ENCODE measurements around the gene PLK3. TPM values are rescaled to one million over a fixed set of nuclear protein-coding genes. Genes with fewer than 3 reads are reported as not detected.

The PLK3 gene
- total RNA-seq, 4 donors from 2014 or later, result 10.6 to 29.3 (median 26.3) TPM

DNA sequence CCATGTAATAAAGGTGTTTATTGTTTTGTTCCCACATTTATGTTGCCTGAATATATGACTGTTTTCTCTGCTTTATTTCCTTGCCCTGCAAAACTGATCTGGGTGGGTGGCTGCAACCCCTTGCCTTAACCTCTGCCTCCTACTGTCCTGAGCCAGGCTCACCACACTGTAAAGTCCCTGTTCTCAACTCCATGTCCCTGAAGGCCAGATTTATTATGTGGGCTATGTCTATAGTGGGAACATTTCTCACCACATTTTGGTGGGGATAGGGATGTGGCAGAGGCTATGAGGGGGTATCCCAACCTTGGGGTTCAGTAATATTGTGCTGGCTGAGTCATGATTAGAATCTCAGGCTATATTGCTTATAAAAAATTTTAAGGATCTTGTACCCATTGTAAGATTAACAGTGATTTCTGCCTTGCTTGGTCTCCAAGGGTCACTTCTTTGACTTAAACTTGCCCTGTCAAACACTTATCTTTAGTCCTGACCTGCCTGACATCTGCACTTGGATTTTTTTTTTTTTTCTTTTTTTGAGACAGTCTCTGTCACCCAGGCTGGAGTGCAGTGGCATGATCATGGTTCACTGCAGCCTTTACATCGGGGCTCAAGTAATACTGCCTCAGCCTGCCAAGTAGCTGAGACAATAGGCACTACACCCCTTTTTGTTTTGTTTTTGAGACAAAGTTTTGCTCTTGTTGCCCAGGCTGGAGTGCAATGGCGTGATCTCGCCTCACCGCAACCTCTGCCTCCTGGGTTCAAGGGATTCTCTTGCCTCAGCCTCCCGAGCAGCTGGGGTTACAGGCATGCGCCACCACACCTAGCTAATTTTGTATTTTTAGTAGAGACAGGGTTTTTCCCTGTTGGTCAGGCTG lies 21.2 kb upstream of the PLK3 start:
- H3K4me3 ChIP-seq, result no peak overlapping the region
- H3K36me3 ChIP-seq, result peaks cover 0 to 65% (median 12%) of the 10 kb centered on the region in 3 donors
- H3K27me3 ChIP-seq, result no peaks in the 10 kb centered on the region
- TF ChIP-seq POLR2A (IDR thresholded peaks at IDR 0.05) (no peak), EP300 (IDR thresholded peaks at IDR 0.05) (no peak)
- TF ChIP-seq, protein P1, sequence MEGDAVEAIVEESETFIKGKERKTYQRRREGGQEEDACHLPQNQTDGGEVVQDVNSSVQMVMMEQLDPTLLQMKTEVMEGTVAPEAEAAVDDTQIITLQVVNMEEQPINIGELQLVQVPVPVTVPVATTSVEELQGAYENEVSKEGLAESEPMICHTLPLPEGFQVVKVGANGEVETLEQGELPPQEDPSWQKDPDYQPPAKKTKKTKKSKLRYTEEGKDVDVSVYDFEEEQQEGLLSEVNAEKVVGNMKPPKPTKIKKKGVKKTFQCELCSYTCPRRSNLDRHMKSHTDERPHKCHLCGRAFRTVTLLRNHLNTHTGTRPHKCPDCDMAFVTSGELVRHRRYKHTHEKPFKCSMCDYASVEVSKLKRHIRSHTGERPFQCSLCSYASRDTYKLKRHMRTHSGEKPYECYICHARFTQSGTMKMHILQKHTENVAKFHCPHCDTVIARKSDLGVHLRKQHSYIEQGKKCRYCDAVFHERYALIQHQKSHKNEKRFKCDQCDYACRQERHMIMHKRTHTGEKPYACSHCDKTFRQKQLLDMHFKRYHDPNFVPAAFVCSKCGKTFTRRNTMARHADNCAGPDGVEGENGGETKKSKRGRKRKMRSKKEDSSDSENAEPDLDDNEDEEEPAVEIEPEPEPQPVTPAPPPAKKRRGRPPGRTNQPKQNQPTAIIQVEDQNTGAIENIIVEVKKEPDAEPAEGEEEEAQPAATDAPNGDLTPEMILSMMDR (IDR thresholded peaks at IDR 0.05), result no peak
- H3K27ac ChIP-seq, result no peak overlapping the region
- H3K9me3 ChIP-seq, result no peaks in the 10 kb centered on the region
- H3K4me1 ChIP-seq, result peaks cover 0 to 43% (median 26%) of the 10 kb centered on the region in 4 donors
- WGBS, 2 donors, result 89 to 91% methylated on average over 6 of the region's 6 CpGs
- DNase-seq (ENCODE audit: low spot score in 2 of 2), result no peak

DNA sequence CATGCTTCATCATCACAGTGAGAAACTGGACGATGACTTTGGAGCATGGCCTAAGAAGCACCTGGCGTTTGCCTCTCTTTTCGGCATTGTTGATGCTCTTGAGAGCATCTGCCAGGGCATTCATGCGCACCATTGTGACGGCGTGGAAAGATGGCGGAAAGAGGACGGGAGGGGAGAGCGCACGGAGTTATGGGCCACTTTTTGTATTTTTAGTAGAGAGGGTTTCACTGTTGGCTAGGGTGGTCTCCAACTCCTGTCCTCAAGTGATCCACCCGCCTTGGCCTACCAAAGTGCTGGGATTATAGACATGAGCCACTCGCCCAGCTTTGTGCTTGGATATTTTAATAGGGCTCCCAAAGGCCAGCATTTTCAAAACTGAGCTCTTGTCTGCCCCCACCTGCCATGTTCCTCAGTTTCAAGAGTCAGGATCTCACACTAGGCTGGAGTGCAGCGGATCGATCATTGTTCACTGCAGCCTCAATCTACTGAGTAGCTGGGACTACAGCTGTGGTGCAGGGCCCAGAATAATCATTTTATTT lies 19.5 kb upstream of the PLK3 start:
- Histone ChIP-seq H3K4me1 (peaks cover 0 to 51% (median 32%) of the 10 kb centered on the region in 4 donors), H3K9me3 (no peaks in the 10 kb centered on the region), H3K27me3 (no peaks in the 10 kb centered on the region), H3K27ac (no peak overlapping the region), H3K4me3 (no peak overlapping the region), H3K36me3 (peaks cover 0 to 65% (median 12%) of the 10 kb centered on the region in 3 donors)
- 92 to 93% methylated on average over 14 of the region's 14 CpGs for WGBS, 2 donors
- TF ChIP-seq, protein P1 (IDR thresholded peaks at IDR 0.05), result no peak
- TF ChIP-seq POLR2A (IDR thresholded peaks at IDR 0.05), result no peak
- TF ChIP-seq EP300 (IDR thresholded peaks at IDR 0.05), result no peak
- DNase-seq (ENCODE audit: low spot score in 2 of 2), result no peak

DNA sequence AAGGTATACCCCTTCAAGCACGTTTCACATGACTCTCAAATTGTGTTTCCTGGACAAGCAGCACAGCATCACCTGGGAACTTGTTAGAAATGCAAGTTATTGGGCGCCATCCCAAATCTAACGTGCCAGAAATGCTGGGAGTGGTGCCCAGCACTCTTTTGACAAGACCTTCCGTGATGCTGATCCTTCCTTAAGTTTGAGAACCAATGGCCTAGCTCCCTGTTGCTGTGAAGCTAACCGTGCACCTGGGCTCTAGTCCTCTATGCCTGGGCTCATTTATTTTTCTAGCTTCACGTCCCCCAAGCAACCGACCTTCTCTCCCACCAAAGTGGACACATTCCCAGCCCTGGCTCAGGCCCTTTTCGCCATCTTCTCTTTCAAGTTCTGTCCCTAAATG lies 16.5 kb upstream of the PLK3 start:
- no peak for DNase-seq (ENCODE audit: low spot score in 2 of 2)
- peaks cover 0 to 43% (median 0%) of the 10 kb centered on the region in 3 donors for H3K36me3 ChIP-seq
- H3K4me3 ChIP-seq, result peak overlapping the region; percentile 38 to 72 (median 62)
- H3K4me1 ChIP-seq, result peaks cover 0 to 36% (median 22%) of the 10 kb centered on the region in 4 donors
- TF ChIP-seq POLR2A (IDR thresholded peaks at IDR 0.05), result no peak
- no peak for TF ChIP-seq EP300 (IDR thresholded peaks at IDR 0.05)
- TF ChIP-seq, protein P1 (IDR thresholded peaks at IDR 0.05), result no peak
- H3K9me3 ChIP-seq, result no peaks in the 10 kb centered on the region
- H3K27me3 ChIP-seq, result no peaks in the 10 kb centered on the region
- H3K27ac ChIP-seq, result peak overlapping the region in 3 of 4 donors; percentile 38 to 66 (median 46)
- 44 to 51% methylated on average over 8 of the region's 8 CpGs for WGBS, 2 donors

DNA sequence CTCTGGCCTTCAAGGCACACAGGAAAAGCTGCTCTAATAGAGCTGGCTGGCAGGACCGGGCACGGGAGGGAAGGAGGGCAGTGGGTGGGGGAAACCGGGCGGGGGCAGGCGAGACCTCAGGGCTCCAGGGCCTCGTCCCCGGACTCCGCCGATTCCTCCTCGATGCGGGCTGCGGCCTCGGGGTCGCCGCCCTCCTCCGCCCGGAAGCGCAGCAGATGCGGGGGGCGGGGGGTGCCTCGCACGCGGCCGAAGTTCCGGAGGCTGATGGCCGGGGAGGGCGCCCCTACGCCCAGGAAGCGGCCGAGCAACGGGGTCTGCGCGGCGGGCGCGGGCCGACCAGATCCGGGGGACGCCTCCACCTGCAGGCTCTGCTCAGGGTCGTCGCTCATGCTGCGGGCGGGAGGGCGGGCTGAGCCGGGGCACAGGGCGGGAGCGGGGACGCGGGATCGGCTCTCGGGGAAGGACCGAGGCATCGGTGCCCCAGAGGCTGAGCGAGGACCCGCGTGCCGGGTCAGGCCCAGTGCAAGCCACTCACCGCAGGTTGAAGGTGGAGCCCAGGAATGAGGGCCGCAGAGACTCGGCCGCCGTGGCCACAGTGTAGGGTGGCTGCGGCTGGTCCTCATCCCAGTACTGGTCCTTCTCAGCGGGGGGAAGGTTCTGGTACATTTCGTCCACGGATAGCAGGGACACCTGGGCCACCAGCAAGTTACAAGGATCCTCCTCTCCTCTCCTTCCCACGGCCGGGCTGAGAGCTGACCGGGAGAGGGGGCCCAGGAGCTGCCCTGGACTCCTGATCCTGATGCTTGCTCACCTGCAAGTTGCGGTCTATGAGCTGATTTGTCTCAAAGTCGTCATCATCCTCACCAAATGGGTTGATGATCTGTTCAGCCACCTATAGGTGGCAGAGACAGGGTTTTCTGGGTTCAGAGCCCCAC lies 15.8 kb upstream of the PLK3 start:
- WGBS, 2 donors, result 7 to 13% methylated on average over 26 to 30 of the region's 71 CpGs
- DNase-seq (ENCODE audit: low spot score in 2 of 2), result no peak
- Histone ChIP-seq H3K27ac (peak overlapping the region in 3 of 4 donors; percentile 38 to 66 (median 46)), H3K4me1 (peaks cover 0 to 35% (median 22%) of the 10 kb centered on the region in 4 donors), H3K4me3 (peak overlapping the region; percentile 38 to 72 (median 62)), H3K9me3 (no peaks in the 10 kb centered on the region), H3K36me3 (peaks cover 0 to 36% (median 0%) of the 10 kb centered on the region in 3 donors), H3K27me3 (no peaks in the 10 kb centered on the region)
- TF ChIP-seq EP300 (IDR thresholded peaks at IDR 0.05), result no peak
- no peak for TF ChIP-seq POLR2A (IDR thresholded peaks at IDR 0.05)
- TF ChIP-seq, protein P1 (IDR thresholded peaks at IDR 0.05), result peak in 1 of 5 experiments; percentile 19
